ENCODE measurements around the gene ATP6V1G2. TPM values are rescaled to one million over a fixed set of nuclear protein-coding genes. Genes with fewer than 3 reads are reported as not detected.

The ATP6V1G2 gene
- total and polyA plus RNA-seq, 2 of the 8 experiments (the other 6 are each of a cell fraction or from before 2014, with no cell fraction given): 3.0 to 5.7 TPM

DNA sequence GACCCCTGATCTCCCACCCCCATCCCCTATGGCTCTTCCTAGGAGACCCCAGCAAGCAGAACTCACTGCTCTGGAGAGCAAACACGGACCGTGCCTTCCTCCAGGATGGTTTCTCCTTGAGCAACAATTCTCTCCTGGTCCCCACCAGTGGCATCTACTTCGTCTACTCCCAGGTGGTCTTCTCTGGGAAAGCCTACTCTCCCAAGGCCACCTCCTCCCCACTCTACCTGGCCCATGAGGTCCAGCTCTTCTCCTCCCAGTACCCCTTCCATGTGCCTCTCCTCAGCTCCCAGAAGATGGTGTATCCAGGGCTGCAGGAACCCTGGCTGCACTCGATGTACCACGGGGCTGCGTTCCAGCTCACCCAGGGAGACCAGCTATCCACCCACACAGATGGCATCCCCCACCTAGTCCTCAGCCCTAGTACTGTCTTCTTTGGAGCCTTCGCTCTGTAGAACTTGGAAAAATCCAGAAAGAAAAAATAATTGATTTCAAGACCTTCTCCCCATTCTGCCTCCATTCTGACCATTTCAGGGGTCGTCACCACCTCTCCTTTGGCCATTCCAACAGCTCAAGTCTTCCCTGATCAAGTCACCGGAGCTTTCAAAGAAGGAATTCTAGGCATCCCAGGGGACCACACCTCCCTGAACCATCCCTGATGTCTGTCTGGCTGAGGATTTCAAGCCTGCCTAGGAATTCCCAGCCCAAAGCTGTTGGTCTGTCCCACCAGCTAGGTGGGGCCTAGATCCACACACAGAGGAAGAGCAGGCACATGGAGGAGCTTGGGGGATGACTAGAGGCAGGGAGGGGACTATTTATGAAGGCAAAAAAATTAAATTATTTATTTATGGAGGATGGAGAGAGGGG is 27.1 kb upstream of the ATP6V1G2 start (continued):
- TF ChIP-seq, protein P1, sequence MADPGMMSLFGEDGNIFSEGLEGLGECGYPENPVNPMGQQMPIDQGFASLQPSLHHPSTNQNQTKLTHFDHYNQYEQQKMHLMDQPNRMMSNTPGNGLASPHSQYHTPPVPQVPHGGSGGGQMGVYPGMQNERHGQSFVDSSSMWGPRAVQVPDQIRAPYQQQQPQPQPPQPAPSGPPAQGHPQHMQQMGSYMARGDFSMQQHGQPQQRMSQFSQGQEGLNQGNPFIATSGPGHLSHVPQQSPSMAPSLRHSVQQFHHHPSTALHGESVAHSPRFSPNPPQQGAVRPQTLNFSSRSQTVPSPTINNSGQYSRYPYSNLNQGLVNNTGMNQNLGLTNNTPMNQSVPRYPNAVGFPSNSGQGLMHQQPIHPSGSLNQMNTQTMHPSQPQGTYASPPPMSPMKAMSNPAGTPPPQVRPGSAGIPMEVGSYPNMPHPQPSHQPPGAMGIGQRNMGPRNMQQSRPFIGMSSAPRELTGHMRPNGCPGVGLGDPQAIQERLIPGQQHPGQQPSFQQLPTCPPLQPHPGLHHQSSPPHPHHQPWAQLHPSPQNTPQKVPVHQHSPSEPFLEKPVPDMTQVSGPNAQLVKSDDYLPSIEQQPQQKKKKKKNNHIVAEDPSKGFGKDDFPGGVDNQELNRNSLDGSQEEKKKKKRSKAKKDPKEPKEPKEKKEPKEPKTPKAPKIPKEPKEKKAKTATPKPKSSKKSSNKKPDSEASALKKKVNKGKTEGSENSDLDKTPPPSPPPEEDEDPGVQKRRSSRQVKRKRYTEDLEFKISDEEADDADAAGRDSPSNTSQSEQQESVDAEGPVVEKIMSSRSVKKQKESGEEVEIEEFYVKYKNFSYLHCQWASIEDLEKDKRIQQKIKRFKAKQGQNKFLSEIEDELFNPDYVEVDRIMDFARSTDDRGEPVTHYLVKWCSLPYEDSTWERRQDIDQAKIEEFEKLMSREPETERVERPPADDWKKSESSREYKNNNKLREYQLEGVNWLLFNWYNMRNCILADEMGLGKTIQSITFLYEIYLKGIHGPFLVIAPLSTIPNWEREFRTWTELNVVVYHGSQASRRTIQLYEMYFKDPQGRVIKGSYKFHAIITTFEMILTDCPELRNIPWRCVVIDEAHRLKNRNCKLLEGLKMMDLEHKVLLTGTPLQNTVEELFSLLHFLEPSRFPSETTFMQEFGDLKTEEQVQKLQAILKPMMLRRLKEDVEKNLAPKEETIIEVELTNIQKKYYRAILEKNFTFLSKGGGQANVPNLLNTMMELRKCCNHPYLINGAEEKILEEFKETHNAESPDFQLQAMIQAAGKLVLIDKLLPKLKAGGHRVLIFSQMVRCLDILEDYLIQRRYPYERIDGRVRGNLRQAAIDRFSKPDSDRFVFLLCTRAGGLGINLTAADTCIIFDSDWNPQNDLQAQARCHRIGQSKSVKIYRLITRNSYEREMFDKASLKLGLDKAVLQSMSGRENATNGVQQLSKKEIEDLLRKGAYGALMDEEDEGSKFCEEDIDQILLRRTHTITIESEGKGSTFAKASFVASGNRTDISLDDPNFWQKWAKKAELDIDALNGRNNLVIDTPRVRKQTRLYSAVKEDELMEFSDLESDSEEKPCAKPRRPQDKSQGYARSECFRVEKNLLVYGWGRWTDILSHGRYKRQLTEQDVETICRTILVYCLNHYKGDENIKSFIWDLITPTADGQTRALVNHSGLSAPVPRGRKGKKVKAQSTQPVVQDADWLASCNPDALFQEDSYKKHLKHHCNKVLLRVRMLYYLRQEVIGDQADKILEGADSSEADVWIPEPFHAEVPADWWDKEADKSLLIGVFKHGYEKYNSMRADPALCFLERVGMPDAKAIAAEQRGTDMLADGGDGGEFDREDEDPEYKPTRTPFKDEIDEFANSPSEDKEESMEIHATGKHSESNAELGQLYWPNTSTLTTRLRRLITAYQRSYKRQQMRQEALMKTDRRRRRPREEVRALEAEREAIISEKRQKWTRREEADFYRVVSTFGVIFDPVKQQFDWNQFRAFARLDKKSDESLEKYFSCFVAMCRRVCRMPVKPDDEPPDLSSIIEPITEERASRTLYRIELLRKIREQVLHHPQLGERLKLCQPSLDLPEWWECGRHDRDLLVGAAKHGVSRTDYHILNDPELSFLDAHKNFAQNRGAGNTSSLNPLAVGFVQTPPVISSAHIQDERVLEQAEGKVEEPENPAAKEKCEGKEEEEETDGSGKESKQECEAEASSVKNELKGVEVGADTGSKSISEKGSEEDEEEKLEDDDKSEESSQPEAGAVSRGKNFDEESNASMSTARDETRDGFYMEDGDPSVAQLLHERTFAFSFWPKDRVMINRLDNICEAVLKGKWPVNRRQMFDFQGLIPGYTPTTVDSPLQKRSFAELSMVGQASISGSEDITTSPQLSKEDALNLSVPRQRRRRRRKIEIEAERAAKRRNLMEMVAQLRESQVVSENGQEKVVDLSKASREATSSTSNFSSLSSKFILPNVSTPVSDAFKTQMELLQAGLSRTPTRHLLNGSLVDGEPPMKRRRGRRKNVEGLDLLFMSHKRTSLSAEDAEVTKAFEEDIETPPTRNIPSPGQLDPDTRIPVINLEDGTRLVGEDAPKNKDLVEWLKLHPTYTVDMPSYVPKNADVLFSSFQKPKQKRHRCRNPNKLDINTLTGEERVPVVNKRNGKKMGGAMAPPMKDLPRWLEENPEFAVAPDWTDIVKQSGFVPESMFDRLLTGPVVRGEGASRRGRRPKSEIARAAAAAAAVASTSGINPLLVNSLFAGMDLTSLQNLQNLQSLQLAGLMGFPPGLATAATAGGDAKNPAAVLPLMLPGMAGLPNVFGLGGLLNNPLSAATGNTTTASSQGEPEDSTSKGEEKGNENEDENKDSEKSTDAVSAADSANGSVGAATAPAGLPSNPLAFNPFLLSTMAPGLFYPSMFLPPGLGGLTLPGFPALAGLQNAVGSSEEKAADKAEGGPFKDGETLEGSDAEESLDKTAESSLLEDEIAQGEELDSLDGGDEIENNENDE (IDR thresholded peaks at IDR 0.05; ENCODE audit: insufficient replicate concordance, low read length): no peak
- TF ChIP-seq, protein P2, sequence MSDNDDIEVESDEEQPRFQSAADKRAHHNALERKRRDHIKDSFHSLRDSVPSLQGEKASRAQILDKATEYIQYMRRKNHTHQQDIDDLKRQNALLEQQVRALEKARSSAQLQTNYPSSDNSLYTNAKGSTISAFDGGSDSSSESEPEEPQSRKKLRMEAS (IDR thresholded peaks at IDR 0.05): no peak
- no peak for TF ChIP-seq FOSL1 (IDR thresholded peaks at IDR 0.05; ENCODE audit: insufficient read depth, low read depth, low read length)
- TF ChIP-seq, protein P3, sequence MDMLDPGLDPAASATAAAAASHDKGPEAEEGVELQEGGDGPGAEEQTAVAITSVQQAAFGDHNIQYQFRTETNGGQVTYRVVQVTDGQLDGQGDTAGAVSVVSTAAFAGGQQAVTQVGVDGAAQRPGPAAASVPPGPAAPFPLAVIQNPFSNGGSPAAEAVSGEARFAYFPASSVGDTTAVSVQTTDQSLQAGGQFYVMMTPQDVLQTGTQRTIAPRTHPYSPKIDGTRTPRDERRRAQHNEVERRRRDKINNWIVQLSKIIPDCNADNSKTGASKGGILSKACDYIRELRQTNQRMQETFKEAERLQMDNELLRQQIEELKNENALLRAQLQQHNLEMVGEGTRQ (IDR thresholded peaks at IDR 0.05; ENCODE audit: low read length): no peak
- no peak for TF ChIP-seq KDM5A (IDR thresholded peaks at IDR 0.05; ENCODE audit: low read length)

Measured in H1 (cell line).